Erythroblast (primary cell): Measurements from ENCODE around the gene LAIR2.

Experiments
- GATA1 ChIP-seq: IDR thresholded peaks from 2 replicates; pipeline ENCODE4 v1.6.1; 2011; ENCODE audit warnings: low read depth, mild to moderate bottlenecking, control low read depth, low read length, moderate library complexity
- POLR2A ChIP-seq: IDR thresholded peaks from 2 replicates; pipeline ENCODE4 v1.6.1; 2011; ENCODE audit warnings: mild to moderate bottlenecking, low read length

GRCh38 chr19:54458648-54459281 lies 43.9 kb upstream of the LAIR2 start:
- no peak for TF ChIP-seq POLR2A
- no peak for TF ChIP-seq GATA1
